Measurements from ENCODE around the gene CCDC27.
"Not testable (repeated sequence)": the region's sequence is repeated elsewhere in the genome, so short reads cannot be mapped to it uniquely, and the experiment has no call there.

Gene CCDC27

DNA sequence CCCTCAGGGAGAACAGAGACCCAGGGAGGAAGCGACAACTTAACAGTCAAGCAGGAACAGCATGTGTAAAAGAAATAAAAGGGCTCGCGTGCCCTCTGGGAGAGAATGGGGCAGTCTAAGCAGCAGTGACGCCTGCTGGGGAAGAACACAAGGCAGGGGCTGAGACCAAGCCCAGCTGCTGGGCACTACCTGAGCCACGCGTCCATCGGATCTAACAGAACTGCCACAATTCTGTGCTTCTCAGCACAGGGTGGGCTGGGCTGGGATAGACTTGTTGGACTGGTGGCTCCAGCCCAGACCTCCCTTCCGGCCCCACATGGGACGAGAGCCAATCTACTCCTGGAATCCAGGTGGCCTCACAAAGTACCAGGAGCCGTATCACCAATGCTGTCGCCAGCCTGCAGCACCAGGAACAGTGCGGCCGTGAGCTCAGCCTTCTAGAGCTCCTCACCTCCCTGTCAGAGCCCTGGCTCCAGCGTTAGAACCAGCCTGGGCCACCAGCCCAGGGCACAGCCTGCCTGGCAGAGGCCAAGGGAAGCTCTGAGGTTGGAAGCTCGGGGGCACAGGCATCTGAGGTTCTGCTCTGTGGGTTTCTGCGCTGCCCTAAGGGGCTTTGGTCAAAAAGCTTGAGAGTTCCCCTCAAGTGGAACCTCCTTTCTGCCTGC is 36.6 kb downstream of the CCDC27 start:
- no peak for DNase-seq (ENCODE audit: low read depth in 2 of 3, low spot score in 1 of 3)

- DNase-seq (ENCODE audit: low read depth in 2 of 3, low spot score in 1 of 3) = no peak
Observed at GRCh38 chr1:3789421-3790300, 37.4 kb downstream of the CCDC27 start.

DNA sequence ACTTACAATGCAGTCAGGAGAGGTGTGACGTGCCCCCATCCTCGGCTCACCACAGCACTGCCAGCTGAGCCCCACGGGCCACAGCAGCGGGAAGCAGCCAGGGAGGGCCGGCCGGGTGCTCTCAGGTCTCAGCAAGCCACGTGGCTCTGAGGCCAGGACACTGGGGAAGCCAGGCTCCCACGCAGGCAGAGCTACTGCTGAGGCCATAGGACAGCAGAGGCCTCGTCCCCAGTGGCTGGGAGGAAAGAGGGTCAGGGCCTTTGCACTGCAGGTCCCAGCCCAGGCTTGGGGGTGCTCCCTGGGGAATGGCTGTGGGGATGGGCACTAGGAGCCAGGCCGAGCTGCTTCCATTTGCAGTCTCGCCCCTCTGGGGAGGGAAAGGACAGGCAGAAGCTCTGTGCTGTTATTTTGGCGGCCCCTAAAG is 38.3 kb downstream of the CCDC27 start:
- no peak for DNase-seq (ENCODE audit: low read depth in 2 of 3, low spot score in 1 of 3)

DNA sequence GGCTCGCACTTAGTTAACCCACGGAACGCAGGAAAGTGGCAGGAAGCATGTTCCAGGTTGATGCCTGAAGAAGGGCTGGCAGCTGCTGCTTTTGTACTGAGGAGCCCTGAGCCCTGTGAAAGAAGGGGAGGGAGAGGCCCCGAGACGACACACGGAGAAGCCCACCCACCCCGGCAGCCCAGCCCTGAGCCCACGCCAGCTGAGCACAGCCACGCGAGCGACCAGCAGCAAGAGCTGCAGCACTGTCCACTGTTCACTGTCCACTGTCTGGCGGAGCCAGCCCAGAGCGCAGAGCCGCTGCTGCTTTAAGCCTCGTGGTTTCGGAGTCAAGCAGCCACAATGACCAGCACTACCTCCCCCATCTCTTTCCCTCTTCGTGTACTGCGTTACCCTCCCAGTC is 38.7 kb downstream of the CCDC27 start:
- no peak for DNase-seq (ENCODE audit: low read depth in 2 of 3, low spot score in 1 of 3)

GRCh38 chr1:3795453-3796214 is 43.4 kb downstream of the CCDC27 start:
- DNase-seq (ENCODE audit: low read depth in 2 of 3, low spot score in 1 of 3) = no peak

GRCh38 chr1:3796215-3797061 is 44.2 kb downstream of the CCDC27 start, which contains the start of gene LRRC47:
LRRC47 (minus strand) TSS chr1:3796498; CDS start chr1:3796476, 22 bp downstream.
- peak; percentile 85 to 95 (median 90) for DNase-seq (ENCODE audit: low read depth in 2 of 3, low spot score in 1 of 3)

DNA sequence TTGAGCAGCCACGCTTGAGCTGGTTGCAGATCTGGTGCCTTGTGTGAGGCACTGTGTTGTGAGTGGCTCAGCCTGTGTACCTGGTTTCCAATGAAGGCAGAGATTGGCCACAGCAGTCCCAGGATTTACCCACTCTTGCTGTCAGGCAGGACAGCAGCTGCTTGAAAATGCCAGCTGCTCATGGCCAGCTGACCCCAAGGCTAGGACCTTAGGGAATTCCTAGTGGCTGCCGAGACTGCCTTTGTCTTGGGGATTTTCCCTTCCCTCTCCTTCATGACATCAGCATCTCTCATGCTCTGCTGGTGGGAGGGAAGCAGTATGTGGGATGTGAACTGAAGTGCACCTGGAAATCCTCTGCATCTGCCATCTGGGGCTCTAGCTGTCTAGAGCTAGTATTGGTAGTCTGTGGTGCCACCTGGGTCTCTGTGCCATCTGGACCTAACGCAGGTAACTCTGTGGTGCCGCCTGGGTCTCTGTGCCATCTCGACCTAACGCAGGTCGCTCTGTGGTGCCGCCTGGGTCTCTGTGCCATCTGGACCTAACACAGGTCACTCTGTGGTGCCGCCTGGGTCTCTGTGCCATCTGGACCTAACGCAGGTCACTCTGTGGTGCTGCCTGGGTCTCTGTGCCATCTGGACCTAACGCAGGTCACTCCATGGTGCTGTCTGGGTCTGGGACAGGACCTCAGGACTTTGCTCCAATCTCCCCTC is 47.9 kb downstream of the CCDC27 start:
- no peak for DNase-seq (ENCODE audit: low read depth in 2 of 3, low spot score in 1 of 3)

DNA sequence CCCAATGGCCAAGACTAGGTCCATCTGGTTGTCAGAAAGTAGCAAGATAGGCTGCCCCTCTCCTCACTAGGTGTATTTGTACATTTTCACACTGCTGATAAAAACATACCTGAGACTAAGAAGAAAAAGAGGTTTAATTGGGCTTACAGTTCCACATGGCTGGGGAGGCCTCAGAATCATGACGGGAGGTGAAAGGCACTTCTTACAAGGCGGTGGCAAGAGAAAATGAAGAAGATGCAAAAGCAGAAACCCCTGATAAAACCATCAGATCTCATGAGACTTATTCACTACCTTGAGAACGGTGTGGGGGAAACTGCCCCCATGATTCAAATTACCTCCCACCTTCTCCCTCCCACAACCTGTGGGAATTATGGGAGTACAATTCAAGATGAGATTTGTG is 48.5 kb downstream of the CCDC27 start:
- DNase-seq (ENCODE audit: low read depth in 2 of 3, low spot score in 1 of 3) = peak in 1 of 3 donors; percentile 4

- no peak for DNase-seq (ENCODE audit: low read depth in 2 of 3, low spot score in 1 of 3)
Observed at GRCh38 chr1:3803905-3804626, 51.8 kb downstream of the CCDC27 start.

- DNase-seq (ENCODE audit: low read depth in 2 of 3, low spot score in 1 of 3) = not testable (repeated sequence)
Observed at GRCh38 chr1:3804627-3804944, 52.3 kb downstream of the CCDC27 start.

GRCh38 chr1:3805038-3805437 is 52.8 kb downstream of the CCDC27 start:
- no peak for DNase-seq (ENCODE audit: low read depth in 2 of 3, low spot score in 1 of 3)

DNA sequence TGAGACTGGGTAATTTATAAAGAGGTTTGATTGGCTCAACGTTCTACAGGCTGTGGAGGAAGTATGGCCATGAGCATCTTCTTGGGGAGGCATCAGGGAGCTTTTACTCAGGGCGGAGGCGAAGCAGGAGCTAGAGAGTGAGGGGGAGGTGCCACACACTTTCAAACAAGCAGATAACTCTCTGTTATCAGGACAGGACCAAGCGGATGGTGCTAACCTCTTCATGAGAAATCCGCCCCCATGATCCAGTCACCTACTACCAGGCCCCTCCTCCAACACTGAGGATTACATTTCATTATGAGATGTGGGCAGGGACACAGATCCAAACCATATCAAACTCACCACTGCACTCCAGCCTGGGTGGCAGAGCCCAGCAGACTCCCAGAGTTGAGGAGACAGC is 55.5 kb downstream of the CCDC27 start:
- DNase-seq (ENCODE audit: low read depth in 2 of 3, low spot score in 1 of 3) = no peak

GRCh38 chr1:3809680-3810079 is 57.4 kb downstream of the CCDC27 start:
- DNase-seq (ENCODE audit: low read depth in 2 of 3, low spot score in 1 of 3) = no peak

- DNase-seq (ENCODE audit: low read depth in 2 of 3, low spot score in 1 of 3) = not testable (repeated sequence)
Observed at GRCh38 chr1:3810149-3810761, 58.0 kb downstream of the CCDC27 start.

DNA sequence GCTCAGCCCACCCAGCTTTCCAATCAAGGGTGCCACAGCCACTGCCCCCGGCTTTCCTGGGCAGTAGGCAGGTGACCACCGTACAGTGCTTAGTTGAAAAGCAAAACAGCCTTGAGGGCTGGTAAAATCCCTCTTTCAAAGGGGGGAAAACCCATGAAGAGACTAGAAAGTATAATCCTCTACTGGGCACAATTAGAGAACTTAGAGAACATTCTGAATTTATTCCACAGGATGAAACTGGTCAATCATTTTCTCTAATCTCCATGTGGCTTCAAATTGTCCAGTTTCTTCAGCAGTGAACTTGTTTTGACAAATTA is 59.3 kb downstream of the CCDC27 start:
- DNase-seq (ENCODE audit: low read depth in 2 of 3, low spot score in 1 of 3) = no peak

GRCh38 chr1:3814065-3814464 is 61.8 kb downstream of the CCDC27 start:
- no peak for DNase-seq (ENCODE audit: low read depth in 2 of 3, low spot score in 1 of 3)

DNA sequence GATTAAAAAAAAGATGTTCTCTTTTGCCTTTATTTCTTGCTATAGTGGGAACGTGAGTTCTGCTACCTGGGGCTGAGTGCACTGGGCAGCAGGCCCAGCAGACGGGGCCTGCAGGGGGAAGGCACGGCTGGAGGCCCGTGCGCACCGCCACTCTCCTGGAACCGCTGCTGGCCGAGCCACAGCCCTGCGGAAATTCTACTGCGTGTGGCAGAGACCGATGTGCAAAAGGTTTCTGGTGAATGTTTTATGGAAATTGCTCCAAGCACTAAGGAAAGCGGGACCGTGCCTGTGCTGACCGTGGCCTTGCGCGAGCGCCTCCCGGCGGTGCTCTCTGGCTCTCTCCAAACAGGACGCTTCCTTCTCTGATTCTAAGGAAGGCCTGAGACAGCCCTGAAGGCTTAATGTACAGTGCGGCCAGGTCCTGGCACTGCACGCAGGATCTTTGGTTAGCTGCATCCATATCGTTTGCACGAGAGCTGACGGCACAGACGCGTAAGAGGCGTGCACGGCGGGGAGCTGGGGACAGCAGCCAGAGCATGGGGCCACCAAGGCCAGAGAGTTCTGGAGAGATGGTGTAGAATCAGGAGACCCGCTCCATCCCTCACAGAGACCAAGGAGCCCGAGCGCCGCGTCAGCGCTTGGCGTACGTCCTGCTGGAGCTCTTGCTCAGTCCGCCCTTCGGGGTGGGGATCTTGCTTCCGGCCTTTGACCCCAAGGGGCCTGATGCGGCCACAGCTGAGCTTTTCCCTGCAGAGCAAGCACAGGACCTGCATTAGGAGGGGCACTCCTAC is 62.7 kb downstream of the CCDC27 start:
- DNase-seq (ENCODE audit: low read depth in 2 of 3, low spot score in 1 of 3) = no peak

- no peak for DNase-seq (ENCODE audit: low read depth in 2 of 3, low spot score in 1 of 3)
Observed at GRCh38 chr1:3816331-3817137, 64.3 kb downstream of the CCDC27 start.
